GM19467 (cell line): ENCODE measurements around the gene SLC25A45.

Experiments used
- ATAC-seq: cut with Tn5 transposase; IDR thresholded peaks from one replicate; pipeline ENCODE4 v1.9.1; 2021; ENCODE audit warnings: mild to moderate bottlenecking, moderate library complexity; ENCODE audit not compliant: unreplicated experiment

SLC25A45 gene

DNA sequence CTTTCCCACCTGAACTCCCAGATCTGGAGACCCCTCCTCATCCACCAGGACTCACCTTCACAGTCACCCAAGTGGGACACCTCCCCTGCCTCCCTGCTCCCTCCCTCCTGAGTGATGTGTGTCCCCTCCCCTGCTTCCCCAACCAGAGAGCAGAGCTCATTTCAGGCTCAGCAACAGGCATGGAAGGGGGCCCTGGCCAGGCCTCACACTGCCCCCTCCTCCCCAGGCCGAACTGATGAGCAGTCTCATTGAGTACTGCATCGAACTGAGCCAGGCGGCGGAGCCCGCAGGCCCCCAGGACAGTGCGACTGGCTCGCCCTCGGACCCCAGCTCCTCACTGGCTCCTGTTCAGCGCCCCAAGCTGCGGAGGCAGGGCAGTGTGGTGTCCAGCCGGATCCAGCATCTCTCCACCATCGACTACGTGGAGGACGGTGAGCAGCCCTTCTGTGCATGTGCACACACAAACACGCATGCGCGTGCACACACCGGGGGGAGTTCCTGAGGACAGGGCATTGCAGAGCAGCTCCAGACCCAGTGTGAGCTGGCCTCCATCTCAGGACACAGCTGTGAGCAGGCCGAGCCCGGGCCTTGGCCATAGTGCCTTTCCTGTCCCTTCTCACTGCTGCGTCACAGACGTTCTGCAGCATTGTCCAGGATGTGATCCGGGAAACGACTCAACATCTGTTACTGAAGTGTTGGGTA lies 22.3 kb upstream of the SLC25A45 start:
- ATAC-seq = no peak

DNA sequence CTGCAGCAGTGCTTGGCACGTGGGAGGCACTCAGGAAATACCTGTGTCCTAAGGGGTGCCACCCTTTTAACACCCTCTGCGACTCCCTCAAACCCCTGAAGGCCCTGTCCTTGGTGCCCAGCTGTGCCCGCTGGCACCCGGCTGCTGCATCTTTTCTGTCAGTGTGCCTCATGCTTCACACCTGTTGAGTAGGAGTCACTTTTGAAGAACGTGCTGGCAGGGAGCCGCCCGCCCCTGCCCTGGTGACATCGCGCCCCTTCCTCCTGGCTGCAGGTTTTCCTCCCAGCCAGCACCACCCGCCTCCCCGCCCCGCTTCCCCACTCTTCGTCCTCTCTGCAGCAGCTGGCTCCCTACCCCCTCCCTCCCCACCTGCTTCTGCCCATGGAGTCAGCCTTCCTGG lies 21.8 kb upstream of the SLC25A45 start:
- ATAC-seq = no peak

DNA sequence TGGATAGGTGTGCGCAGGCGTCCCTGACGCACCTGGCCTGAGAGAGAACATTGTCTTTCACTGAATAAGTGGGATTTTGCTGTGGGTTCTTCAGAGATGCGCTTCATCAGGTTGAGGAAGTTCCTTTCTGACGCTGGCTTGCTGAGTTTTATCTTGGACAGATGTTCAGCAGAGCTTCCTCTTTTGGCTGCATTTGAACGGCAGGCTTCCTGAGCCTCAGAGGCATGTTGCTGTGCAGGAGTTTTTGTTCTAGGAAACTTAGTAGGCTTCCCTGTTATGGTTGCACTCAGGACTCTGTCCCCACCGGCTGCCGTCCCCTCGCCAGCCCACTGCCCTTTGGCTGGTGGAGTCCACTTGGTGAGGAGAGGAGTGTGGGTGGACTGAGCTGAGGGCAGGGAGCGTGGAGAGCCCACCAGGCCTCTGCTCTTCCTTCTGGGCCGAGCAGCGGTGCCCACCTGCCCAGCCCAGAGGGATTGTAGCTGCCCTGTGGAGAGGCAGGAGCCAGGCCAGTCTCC lies 21.2 kb upstream of the SLC25A45 start:
- no peak for ATAC-seq

GRCh38 chr11:65402790-65403189 lies 20.3 kb upstream of the SLC25A45 start:
- no peak for ATAC-seq

DNA sequence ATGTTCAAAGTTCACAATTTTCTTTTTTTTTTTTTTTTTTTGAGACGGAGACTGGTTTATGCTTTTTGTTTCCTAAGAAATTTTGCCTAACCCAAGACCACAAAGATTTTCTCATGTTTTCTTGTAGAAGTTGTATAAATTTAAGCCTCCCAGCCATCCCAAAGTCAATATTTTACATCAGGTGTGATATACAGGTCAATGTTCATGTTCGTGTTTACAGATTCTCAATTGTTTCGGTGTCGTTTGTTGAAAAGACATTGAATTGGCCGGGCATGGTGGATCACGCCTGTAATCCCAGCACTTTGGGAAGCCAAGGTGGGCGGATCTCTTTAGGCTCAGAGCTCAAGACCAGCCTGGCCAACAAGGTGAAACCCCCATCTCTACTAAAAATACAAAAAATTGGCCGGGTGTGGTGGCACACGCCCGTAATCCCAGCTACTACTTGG lies 19.4 kb upstream of the SLC25A45 start:
- ATAC-seq = no peak

- ATAC-seq = no peak
Observed at GRCh38 chr11:65401073-65401802, 18.8 kb upstream of the SLC25A45 start.

- ATAC-seq = no peak
Observed at GRCh38 chr11:65400307-65401072, 18.0 kb upstream of the SLC25A45 start.

DNA sequence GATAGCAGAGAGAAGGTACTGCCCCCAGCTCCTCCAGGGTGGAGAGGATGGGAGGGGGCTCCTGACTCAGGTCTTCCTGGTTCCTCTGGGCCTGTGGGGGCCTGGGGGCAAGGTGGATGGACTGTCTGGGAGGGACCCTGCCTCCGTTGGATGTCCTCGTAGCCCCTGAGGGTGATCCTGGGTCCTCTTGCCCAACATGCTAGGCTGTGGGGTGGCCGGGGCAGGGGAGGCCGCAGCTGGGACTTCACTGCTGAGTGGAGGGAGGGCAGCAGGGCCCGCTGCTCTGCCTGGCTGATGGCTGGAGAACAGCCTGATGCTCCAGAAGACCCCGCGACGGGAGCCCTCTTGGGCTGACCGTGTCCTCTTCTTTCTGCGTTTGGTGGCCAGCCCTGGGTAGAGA lies 17.4 kb upstream of the SLC25A45 start:
- no peak for ATAC-seq

GRCh38 chr11:65399249-65399648 lies 16.8 kb upstream of the SLC25A45 start:
- no peak for ATAC-seq

DNA sequence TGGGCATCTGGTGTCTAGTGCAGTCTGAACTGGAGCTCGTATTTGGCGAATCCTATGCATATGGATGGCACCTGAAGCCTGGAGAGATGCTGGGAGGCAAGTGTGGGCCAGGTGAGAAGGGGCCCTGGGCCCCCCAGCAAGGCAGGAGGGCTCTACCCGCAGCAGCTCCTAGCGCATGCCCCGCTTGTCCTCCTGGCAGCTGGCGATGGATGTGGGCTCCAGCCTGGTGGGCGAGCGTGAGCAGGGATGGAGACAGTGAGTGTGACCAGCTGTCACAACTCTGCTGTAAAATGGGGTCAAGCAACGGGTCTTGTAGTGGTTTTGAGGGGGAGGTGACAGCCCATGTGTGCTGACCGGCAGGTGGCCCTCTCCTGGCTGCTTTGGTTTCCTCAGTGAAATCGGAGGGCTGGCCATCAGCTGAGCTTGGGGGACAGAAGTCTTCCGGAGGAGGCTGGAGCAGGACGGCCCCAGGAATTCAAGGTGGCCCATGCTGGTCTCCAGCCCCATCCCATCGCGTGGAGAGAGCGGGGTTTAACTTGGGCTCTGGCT lies 16.0 kb upstream of the SLC25A45 start:
- ATAC-seq = no peak

DNA sequence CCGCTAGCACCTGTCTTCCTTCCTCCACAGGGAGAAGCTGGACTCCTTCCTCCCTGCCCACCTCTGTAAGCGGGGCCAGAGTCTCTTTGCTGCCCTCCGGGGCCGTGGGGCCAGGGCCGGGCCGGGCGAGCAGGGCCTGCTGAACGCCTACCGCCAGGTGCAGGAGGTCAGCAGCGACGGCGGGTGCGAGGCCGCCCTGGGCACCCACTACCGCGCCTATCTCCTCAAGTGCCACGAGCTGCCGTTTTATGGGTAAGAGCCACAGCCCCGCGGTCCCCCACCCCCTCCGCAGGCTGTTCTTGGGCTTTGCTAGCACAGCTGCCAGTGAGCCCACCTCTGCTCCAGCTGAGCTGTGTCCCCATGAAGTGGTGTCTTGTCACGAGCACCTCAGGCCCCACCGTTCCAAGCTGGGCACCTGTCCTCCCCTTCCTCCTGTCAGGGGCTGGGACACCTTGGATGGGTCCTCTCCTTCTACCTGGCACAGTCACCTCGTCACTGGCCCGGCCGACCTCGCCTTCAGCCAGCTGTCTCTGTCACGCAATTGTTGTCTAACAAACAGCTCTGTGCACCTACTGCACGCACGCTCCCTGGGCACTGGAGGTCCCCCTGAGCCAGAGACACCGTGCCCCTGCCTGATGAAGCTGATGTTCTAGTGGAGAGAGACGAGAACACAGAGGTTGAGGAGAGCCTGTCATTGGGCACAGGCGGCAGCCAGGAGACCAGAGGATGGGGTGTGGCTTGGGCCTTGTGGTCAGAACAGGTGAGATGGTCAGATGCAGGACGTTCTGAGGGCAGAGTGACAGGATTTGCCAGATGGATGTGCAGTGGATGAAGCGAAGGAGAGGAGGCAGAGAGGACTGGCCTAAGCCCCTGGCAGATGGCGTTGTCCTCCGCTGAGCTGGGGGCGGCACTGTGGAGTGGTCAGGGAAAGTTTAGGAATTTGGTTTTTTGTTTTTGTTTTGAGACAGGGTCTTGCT lies 14.6 kb upstream of the SLC25A45 start:
- ATAC-seq = no peak

DNA sequence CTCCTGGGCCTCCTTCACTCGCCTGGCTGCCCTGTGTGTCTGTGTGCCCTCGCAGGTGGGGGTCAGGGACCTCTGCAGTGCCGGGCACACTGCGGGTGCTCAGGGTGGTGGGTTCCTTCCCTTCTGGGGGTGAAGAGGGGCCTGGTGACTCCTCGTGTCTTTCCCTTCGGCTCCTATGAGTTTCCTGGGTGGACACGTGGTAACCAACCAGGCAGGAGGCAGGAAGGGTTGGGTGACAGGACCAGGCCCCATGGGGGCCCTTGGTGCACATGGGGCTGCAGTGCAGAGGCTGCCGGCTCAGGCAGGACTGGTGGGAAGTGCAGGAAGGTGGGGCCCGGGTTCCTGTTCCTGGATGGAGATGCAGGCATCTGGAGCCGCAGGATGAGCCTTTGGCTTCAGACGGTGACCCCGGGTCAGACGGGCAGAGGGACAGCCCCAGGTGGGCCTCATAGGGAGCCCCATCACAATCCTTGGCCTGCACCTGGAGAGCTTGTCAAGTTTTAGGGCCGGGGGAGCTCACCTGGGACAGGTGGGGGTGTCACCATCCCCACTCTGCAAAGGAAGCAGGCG lies 13.6 kb upstream of the SLC25A45 start:
- no peak for ATAC-seq

- ATAC-seq = no peak
Observed at GRCh38 chr11:65394125-65394536, 11.7 kb upstream of the SLC25A45 start.

GRCh38 chr11:65393513-65394079 lies 11.2 kb upstream of the SLC25A45 start:
- ATAC-seq = no peak

DNA sequence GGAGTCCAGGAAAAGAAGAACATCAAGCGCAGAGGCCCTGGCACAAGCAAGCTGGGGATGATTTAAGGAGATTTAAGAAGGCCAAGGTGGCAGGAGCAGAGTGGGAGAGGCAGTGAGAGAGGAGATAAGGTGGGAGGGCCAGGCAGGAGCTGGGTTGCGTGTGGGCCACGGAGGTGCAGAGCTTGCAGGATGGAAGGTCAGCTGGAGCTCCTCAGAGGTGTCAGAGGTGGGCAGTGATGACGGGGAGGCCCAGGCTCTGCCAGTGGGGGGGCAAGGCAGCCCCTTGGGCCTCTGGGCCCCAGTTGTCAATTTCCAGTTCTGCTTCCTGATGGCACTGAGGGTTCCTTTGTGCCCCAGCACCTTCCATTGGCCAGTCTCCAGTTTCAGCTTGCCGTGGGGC lies 10.5 kb upstream of the SLC25A45 start:
- no peak for ATAC-seq

DNA sequence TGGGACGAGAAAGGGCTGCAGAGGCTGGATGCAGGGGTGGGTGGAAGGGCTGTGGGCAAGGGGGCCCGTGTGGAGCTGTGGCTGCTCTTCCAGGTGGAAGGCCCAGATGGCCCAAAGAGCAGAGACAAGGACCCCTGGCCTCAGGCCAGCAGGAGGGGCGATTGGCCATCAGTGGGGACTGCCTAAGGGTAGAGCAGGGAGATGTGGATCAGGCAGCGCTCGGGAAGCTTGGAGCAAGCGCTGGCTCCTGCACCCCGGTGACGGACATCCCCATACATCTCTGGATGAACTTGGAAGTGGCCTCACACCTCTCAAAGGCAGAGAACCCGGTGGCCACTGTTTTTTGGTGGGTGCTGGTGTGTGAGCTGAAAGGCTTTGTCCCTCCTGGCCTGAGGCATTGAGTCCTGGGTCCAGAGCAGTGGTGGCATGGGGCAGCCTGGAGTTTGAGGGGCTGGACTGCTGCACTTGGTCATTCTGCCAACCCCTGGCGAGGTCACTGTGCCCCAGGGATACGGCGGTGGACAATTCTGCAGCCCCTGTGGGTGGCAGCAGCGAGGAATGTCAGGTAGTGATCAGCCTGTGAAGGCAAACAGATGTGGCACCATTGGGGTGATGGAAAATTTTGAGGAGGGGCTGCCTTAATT lies 9.9 kb upstream of the SLC25A45 start:
- ATAC-seq = no peak

DNA sequence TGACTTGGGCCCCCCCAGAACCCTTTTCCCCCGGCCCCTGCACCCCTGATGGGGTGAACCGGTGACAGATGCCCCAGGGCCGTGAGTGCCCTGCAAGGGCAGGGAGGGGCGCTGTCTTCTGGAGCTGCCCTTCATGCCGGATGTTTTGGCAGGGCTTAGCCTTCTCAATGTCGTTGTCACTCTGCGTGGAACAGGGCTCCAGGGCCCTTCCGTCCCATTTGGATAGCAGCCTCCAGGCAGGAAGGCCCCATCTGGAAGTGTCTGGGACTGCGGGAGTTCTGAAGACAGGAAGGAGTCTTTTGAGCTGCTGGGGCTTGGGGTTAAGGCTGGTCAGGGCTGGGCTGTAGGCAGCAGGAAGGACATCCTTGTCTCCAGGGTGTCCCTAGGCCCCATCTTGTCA lies 8.6 kb upstream of the SLC25A45 start:
- no peak for ATAC-seq

DNA sequence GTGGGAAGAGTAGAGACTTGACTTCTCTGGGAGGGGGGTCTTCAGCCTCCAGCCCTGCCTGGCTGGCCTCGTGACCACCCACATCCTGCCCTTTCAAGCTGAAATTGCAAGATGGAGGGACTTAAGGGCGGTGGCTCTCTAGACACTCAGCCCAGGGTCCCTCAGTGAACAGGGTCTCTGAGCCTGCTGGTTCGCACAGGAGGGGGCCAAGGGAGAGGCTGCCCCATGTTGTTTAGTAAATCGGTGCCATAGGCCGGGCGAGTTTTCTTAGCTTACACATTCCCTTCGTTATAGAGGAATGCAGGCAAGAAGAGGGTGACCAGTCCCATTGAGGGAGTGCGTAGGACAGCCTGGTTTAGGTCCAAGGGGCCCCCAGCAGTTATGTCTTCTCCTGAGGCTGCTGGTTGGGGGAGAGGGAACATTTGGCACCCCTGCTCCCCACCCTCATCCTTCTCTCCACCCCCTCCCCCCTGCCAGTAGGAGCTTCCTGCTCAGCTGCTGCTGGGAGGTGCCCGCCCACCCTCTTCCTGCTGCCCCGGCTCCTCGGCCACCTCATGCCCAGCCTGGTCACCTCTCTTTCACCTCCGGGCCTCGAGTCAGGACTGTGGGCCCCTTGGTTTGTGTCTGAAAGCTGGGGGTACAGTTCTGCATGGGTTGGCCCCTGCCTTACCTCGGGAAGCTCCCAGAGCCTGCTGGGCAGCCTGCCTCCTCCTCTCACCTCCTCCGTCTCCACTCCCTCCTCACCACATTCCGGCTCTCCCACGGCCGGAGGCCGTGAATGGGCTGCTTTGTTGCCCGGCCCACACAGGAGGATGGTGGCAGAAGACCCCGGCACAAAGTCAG lies 7.9 kb upstream of the SLC25A45 start:
- no peak for ATAC-seq
